Panc1 (cell line): ENCODE measurements around the gene PCIF1. TPM values are rescaled to one million over a fixed set of nuclear protein-coding genes. Genes with fewer than 3 reads are reported as not detected.
A peak's percentile ranks its signal among the peaks of the same experiment; 100 is the strongest.
"Not testable (repeated sequence)": the region's sequence is repeated elsewhere in the genome, so short reads cannot be mapped to it uniquely, and the experiment has no call there.

Experiments used
- ATAC-seq: fragments of 200-7000 bp; cut with Tn5 transposase; 2 replicates; pipeline ENCODE4 v1.9.1; 2020; ENCODE audit warnings: mild to moderate bottlenecking, moderate library complexity
- BruUV-seq: library from RNA; stranded (reverse); fragments of 400-500 nt; replicated peaks from 2 replicates; lab custom pipeline; 2021; lab: Mats Ljungman, UMichigan
- CTCF ChIA-PET: fragments of 300-600 bp; sonication (Branson Sonifier 250); formaldehyde crosslinking; loops from one replicate; lab custom pipeline; 2022; ENCODE audit warnings: antibody characterized with exemption; lab: Charles Lee
- POLR2A ChIA-PET: fragments of 300-600 bp; sonication (Branson Sonifier 250); formaldehyde crosslinking; loops from one replicate; lab custom pipeline; 2022; ENCODE audit warnings: antibody characterized with exemption; lab: Charles Lee
- DNase-seq: peaks from one replicate; pipeline ENCODE4 v3.0.0-alpha.2; 2010; ENCODE audit warnings: low read depth, low spot score
- H3K27ac ChIP-seq: 2 replicates; pipeline ENCODE4 v1.5.1; 2011; ENCODE audit warnings: mild to moderate bottlenecking, low read length, inconsistent platforms
- H3K27me3 ChIP-seq: fragments of 200-500 bp; sonication (Bioruptor generic); 2 replicates; pipeline ENCODE4 v1.6.0; 2014; ENCODE audit warnings: low read length, inconsistent platforms; ENCODE audit not compliant: control insufficient read depth, insufficient read depth
- H3K36me3 ChIP-seq: fragments of 200-500 bp; sonication (Bioruptor generic); 2 replicates; pipeline ENCODE4 v1.5.1; 2014; ENCODE audit warnings: inconsistent platforms, mild to moderate bottlenecking, low read length, moderate library complexity; ENCODE audit not compliant: control insufficient read depth, insufficient read depth
- H3K4me1 ChIP-seq: 2 replicates; pipeline ENCODE4 v1.5.1; 2011; ENCODE audit warnings: inconsistent platforms, mild to moderate bottlenecking, low read length, moderate library complexity; ENCODE audit not compliant: control insufficient read depth, insufficient read depth
- H3K4me3 ChIP-seq, 2 experiments: 2 replicates each; pipeline ENCODE4 v1.5.1; 2011 to 2012; ENCODE audit warnings: low read depth in 2 of 2, low read length in 2 of 2, mild to moderate bottlenecking in 2 of 2, inconsistent platforms in 1 of 2, moderate library complexity in 1 of 2
- H3K9me3 ChIP-seq: fragments of 200-500 bp; sonication (Bioruptor generic); 2 replicates; pipeline ENCODE4 v1.5.1; 2014; ENCODE audit warnings: low read depth, mild to moderate bottlenecking, inconsistent platforms, low read length, moderate library complexity; ENCODE audit not compliant: control insufficient read depth, insufficient read depth
- CTCF ChIP-seq: fragments of 450-650 bp; IDR thresholded peaks from 2 replicates; pipeline ENCODE4 v1.5.1; 2017; ENCODE audit warnings: mild to moderate bottlenecking
- POLR2AphosphoS5 ChIP-seq: IDR thresholded peaks from 2 replicates; pipeline ENCODE4 v1.6.1; 2012; ENCODE audit warnings: mild to moderate bottlenecking, low read depth, low read length, moderate library complexity
- REST ChIP-seq, 2 experiments: IDR thresholded peaks; 2 replicates each; pipeline ENCODE4 v1.6.1; 2011 to 2012; ENCODE audit warnings: low read depth in 2 of 2, control low read depth in 1 of 2, low read length in 1 of 2, mild to moderate bottlenecking in 1 of 2, moderate library complexity in 1 of 2; ENCODE audit not compliant: insufficient read depth in 1 of 2
- SIN3A ChIP-seq: IDR thresholded peaks from 2 replicates; pipeline ENCODE4 v1.6.1; 2012; ENCODE audit warnings: low read depth, mild to moderate bottlenecking, low read length, moderate library complexity, borderline replicate concordance; ENCODE audit not compliant: insufficient read depth
- TCF7L2 ChIP-seq: IDR thresholded peaks from 2 replicates; pipeline ENCODE4 v1.6.1; 2011; ENCODE audit warnings: mild to moderate bottlenecking, low read depth, low read length, inconsistent platforms
- in situ Hi-C: cut with HindIII; loops from 2 replicates; pipeline ENCODE4 v1.10.0; 2016; ENCODE audit warnings: low sequenced_read_pairs, low pct_unique_long_range_greater_than_20kb
- intact Hi-C: fragments of 100-400 bp; cut with micrococcal nuclease; formaldehyde crosslinking; loops from one replicate; pipeline ENCODE4 v1.10.0; 2022; ENCODE audit not compliant: unreplicated experiment
- total RNA-seq: library from RNA; stranded (reverse); gene quantifications from one replicate; pipeline ENCODE4 v1.2.1, GENCODE V29; 2021; ENCODE audit not compliant: unreplicated experiment

Gene PCIF1
- total RNA-seq, 1 experiment from 2014 or later = 24.6 TPM

GRCh38 chr20:45994761-45995493, 60.4 kb downstream of the PCIF1 start:
- in situ Hi-C loops (no loop called here), intact Hi-C loops (no loop called here)
- H3K4me1 ChIP-seq = peaks cover 20% of the 10 kb centered on the region
- TF ChIP-seq CTCF = no peak
- TF ChIP-seq TCF7L2 = no peak
- TF ChIP-seq REST (IDR thresholded peaks at IDR 0.05; ENCODE audit: insufficient read depth in 1 of 2, low read depth in 2 of 2, low read length in 1 of 2) = no peak
- no peak for ATAC-seq
- CTCF ChIA-PET = interaction anchor here (0.5 to 1.2 kb wide), 2 partner anchors 26 to 226 kb away, joined by 5 to 6 read pairs; no protein-coding TSS in a partner anchor
- POLR2A ChIA-PET = no interaction called here
- H3K27me3 ChIP-seq = no peaks in the 10 kb centered on the region
- H3K4me3 ChIP-seq = no peak overlapping the region
- H3K36me3 ChIP-seq = no peaks in the 10 kb centered on the region
- DNase-seq = no peak
- H3K9me3 ChIP-seq = no peaks in the 10 kb centered on the region
- H3K27ac ChIP-seq = peak overlapping the region; percentile 37; the same call in 1 of the 2 replicates
- no TSS peak for BruUV-seq

- CTCF ChIA-PET = interaction anchor here (1.2 kb wide), 1 partner anchor 26 kb away, joined by 6 read pairs; no protein-coding TSS in a partner anchor
- POLR2A ChIA-PET, H3K4me3 ChIP-seq, H3K9me3 ChIP-seq, H3K27me3 ChIP-seq, H3K36me3 ChIP-seq, intact Hi-C loops, in situ Hi-C loops, BruUV-seq, DNase-seq: not testable (repeated sequence)
- H3K4me1 ChIP-seq = peaks cover 20% of the 10 kb centered on the region
- 0 out of 2 replicates have a peak overlapping the region, but pooled peaks have one; percentile 37 for H3K27ac ChIP-seq
- ATAC-seq = peak; percentile 43; the same call in 1 of the 2 replicates
Measured at GRCh38 chr20:45995495-45996097, 61.1 kb downstream of the PCIF1 start.

GRCh38 chr20:45997187-45997586, 62.7 kb downstream of the PCIF1 start:
- Histone ChIP-seq H3K36me3 (no peaks in the 10 kb centered on the region), H3K27ac (no peak overlapping the region), H3K9me3 (no peaks in the 10 kb centered on the region), H3K27me3 (no peaks in the 10 kb centered on the region), H3K4me3 (no peak overlapping the region), H3K4me1 (peaks cover 20% of the 10 kb centered on the region)
- BruUV-seq = no TSS peak
- ChIA-PET CTCF (no interaction called here), POLR2A (no interaction called here)
- no peak for DNase-seq
- no peak for TF ChIP-seq SIN3A
- no peak for TF ChIP-seq CTCF
- TF ChIP-seq REST (IDR thresholded peaks at IDR 0.05; ENCODE audit: insufficient read depth in 1 of 2, low read depth in 2 of 2, low read length in 1 of 2) = no peak
- TF ChIP-seq TCF7L2 = no peak
- TF ChIP-seq POLR2AphosphoS5 = no peak
- no peak for ATAC-seq
- in situ Hi-C loops = no loop called here
- intact Hi-C loops = no loop called here
